Suprapubic skin (tissue), 4 donors: ENCODE data around the gene MAPK8IP2. TPM values are rescaled to one million over a fixed set of nuclear protein-coding genes. Genes with fewer than 3 reads are reported as not detected.

Experiments used
- DNase-seq, 2 donors: peaks; one replicate each; pipeline ENCODE4 v3.0.0-alpha.2; 2019; ENCODE audit warnings: low spot score in 2 of 2
- H3K27ac ChIP-seq: fragments of 200-600 bp; sonication (generic); one replicate; pipeline ENCODE4 v1.5.1; 2019
- H3K27me3 ChIP-seq: fragments of 200-600 bp; sonication (generic); one replicate; pipeline ENCODE4 v1.5.1; 2019
- H3K36me3 ChIP-seq: fragments of 200-600 bp; sonication (generic); one replicate; pipeline ENCODE4 v1.5.1; 2019
- H3K4me1 ChIP-seq: fragments of 200-600 bp; sonication (generic); one replicate; pipeline ENCODE4 v1.5.1; 2019
- H3K4me3 ChIP-seq: fragments of 200-600 bp; sonication (generic); one replicate; pipeline ENCODE4 v1.5.1; 2019; ENCODE audit warnings: mild to moderate bottlenecking
- H3K9me3 ChIP-seq: fragments of 200-600 bp; sonication (generic); one replicate; pipeline ENCODE4 v1.5.1; 2019
- CTCF ChIP-seq, 2 donors: fragments of 200-600 bp in 1 of 2; fragments of 450-650 bp in 1 of 2; sonication (generic) in 1 of 2; IDR thresholded peaks; one replicate each; pipeline ENCODE4 v1.5.1; 2016 to 2019; ENCODE audit warnings: antibody characterized with exemption in 2 of 2, mild to moderate bottlenecking in 1 of 2, moderate library complexity in 1 of 2
- EP300 ChIP-seq: sonication (generic); formaldehyde crosslinking; IDR thresholded peaks from one replicate; pipeline ENCODE4 v1.6.1; 2017; ENCODE audit warnings: antibody characterized with exemption
- POLR2A ChIP-seq, 2 donors: fragments of 450-650 bp; IDR thresholded peaks; one replicate each; pipeline ENCODE4 v1.6.1; 2017; ENCODE audit warnings: antibody characterized with exemption in 2 of 2, mild to moderate bottlenecking in 2 of 2, moderate library complexity in 2 of 2
- POLR2AphosphoS5 ChIP-seq, 3 donors: sonication (generic); formaldehyde crosslinking; IDR thresholded peaks; one replicate each; pipeline ENCODE4 v1.6.1; 2017; ENCODE audit warnings: antibody characterized with exemption in 3 of 3
- WGBS: methylation state at CpG from one replicate; pipeline ENCODE4 v1.1.5; 2018; 5-methylcytosine and 5-hydroxymethylcytosine counted together
- total RNA-seq, 4 donors: library from RNA; depleted of rRNA; stranded (reverse); fragments of >200 nt; gene quantifications; one replicate each; pipeline ENCODE4 v1.1.0, GENCODE V29; 2016

The MAPK8IP2 gene
- total RNA-seq, 4 donors from 2014 or later: 2.6 to 4.4 (median 3.7) TPM

GRCh38 chr22:50595189-50595588 is 5.4 kb upstream of the MAPK8IP2 start:
- Histone ChIP-seq H3K4me1 (peaks cover 6% of the 10 kb centered on the region), H3K4me3 (no peak overlapping the region), H3K9me3 (no peaks in the 10 kb centered on the region), H3K27ac (no peak overlapping the region), H3K27me3 (peaks cover 17% of the 10 kb centered on the region), H3K36me3 (no peaks in the 10 kb centered on the region)
- TF ChIP-seq EP300: no peak
- TF ChIP-seq POLR2AphosphoS5 (IDR thresholded peaks at IDR 0.05): no peak
- no peak for TF ChIP-seq CTCF (IDR thresholded peaks at IDR 0.05)
- no peak for TF ChIP-seq POLR2A (IDR thresholded peaks at IDR 0.05)
- WGBS: 86% methylated on average over 3 of the region's 3 CpGs
- peak in 1 of 2 donors; percentile 3 for DNase-seq

- H3K27me3 ChIP-seq: peaks cover 36% of the 10 kb centered on the region
- peaks cover 14% of the 10 kb centered on the region for H3K4me1 ChIP-seq
- H3K27ac ChIP-seq: no peak overlapping the region
- TF ChIP-seq CTCF (IDR thresholded peaks at IDR 0.05) (no peak), EP300 (no peak), POLR2AphosphoS5 (IDR thresholded peaks at IDR 0.05) (no peak), POLR2A (IDR thresholded peaks at IDR 0.05) (no peak)
- H3K36me3 ChIP-seq: no peaks in the 10 kb centered on the region
- 85% methylated on average over 5 of the region's 5 CpGs for whole genome bisulfite sequencing
- no peak overlapping the region for H3K4me3 ChIP-seq
- DNase-seq: peak in 1 of 2 donors; percentile 7
- no peaks in the 10 kb centered on the region for H3K9me3 ChIP-seq
Measured at GRCh38 chr22:50597097-50597496, 3.5 kb upstream of the MAPK8IP2 start.

- H3K9me3 ChIP-seq: no peaks in the 10 kb centered on the region
- H3K27me3 ChIP-seq: peaks cover 63% of the 10 kb centered on the region
- no peak overlapping the region for H3K27ac ChIP-seq
- H3K4me1 ChIP-seq: peaks cover 19% of the 10 kb centered on the region
- DNase-seq: peak in 1 of 2 donors; percentile 71
- TF ChIP-seq EP300: no peak
- TF ChIP-seq CTCF (IDR thresholded peaks at IDR 0.05): no peak
- no peak for TF ChIP-seq POLR2AphosphoS5 (IDR thresholded peaks at IDR 0.05)
- no peak for TF ChIP-seq POLR2A (IDR thresholded peaks at IDR 0.05)
- no peaks in the 10 kb centered on the region for H3K36me3 ChIP-seq
- WGBS: 55% methylated on average over 15 of the region's 52 CpGs
- H3K4me3 ChIP-seq: peak overlapping the region; percentile 55
Measured at GRCh38 chr22:50599816-50600455, 657 bp upstream of the MAPK8IP2 start.

GRCh38 chr22:50600967-50601668 is 525 bp downstream of the MAPK8IP2 start:
- no peak for DNase-seq
- WGBS: 65% methylated on average over 4 of the region's 52 CpGs
- Histone ChIP-seq H3K36me3 (no peaks in the 10 kb centered on the region), H3K9me3 (no peaks in the 10 kb centered on the region), H3K27me3 (peaks cover 75% of the 10 kb centered on the region), H3K27ac (no peak overlapping the region), H3K4me3 (peak overlapping the region; percentile 55), H3K4me1 (peaks cover 19% of the 10 kb centered on the region)
- TF ChIP-seq CTCF (IDR thresholded peaks at IDR 0.05): no peak

GRCh38 chr22:50601669-50602337 is 1.2 kb downstream of the MAPK8IP2 start:
- H3K27me3 ChIP-seq: peaks cover 82% of the 10 kb centered on the region
- WGBS: 57% methylated on average over 12 of the region's 12 CpGs

More at GRCh38 chr22:50601669-50602337, 1.2 kb downstream of the MAPK8IP2 start:
- Histone ChIP-seq H3K4me3 (no peak overlapping the region), H3K27ac (no peak overlapping the region), H3K9me3 (no peaks in the 10 kb centered on the region), H3K36me3 (no peaks in the 10 kb centered on the region), H3K4me1 (peaks cover 19% of the 10 kb centered on the region)
- TF ChIP-seq POLR2A (IDR thresholded peaks at IDR 0.05): no peak
- no peak for TF ChIP-seq EP300
- no peak for TF ChIP-seq POLR2AphosphoS5 (IDR thresholded peaks at IDR 0.05)
- TF ChIP-seq CTCF (IDR thresholded peaks at IDR 0.05): no peak
- DNase-seq: no peak
